ENCODE data around the gene OTUD6A. TPM values are rescaled to one million over a fixed set of nuclear protein-coding genes. Genes with fewer than 3 reads are reported as not detected.

Gene OTUD6A, protein sequence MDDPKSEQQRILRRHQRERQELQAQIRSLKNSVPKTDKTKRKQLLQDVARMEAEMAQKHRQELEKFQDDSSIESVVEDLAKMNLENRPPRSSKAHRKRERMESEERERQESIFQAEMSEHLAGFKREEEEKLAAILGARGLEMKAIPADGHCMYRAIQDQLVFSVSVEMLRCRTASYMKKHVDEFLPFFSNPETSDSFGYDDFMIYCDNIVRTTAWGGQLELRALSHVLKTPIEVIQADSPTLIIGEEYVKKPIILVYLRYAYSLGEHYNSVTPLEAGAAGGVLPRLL
- not detected in 2 replicates for total RNA-seq

DNA sequence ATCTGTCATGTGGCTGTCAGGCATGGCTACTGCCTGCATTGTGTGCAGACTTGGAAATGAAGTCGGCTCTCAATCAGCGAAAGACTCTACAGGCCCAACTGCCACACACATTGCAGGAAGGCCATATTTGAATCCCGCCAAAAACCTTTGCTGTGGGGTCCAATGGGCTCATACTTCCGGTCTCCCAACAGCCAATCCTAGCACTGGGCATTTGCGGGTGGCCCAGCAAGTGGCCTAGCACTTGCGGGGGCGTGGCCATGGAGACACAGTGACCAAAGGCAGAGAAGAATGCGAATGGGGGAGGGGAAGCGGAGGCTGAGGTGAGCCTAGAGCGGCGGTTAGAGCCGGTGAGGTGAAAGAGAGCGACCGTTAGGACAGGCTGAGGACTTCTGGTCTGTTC is at the start of gene OTUD6A:
Gene OTUD6A (plus strand): TSS at position 382 of the 400 bp plus-strand sequence. CDS start 68 bp downstream, outside the sequence.

DNA sequence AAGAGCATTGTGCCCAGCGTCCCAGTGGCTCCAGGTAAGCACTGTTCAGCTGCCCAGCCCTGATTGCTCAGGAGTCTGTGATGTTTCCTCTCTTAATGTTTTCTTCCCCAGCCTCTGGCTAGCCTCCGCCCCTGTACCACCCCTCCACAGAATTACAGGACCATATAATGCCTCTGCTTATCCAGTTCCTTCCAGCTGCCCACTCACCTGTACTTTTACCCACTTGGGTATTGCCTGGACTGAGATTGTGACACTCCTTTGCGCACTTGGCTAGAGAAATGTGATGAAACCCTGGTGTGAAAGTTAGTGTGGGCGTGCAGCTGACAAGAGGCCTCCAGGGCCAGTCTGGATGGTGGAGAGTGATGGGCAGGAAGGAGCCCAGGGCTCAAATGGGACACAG is 12.3 kb upstream of the OTUD6A start, which contains the start of gene AWAT2:
Gene AWAT2 (minus strand): TSS at position 14 of the 400 bp plus-strand sequence. CDS start 6 bp downstream, at position 8.

Other genes with a start within 250 kb of the OTUD6A start
- gene AWAT2, start 12.5 kb upstream of the OTUD6A start, total RNA-seq, result not detected in 2 replicates
- 44.5 and 56.5 TPM in 2 replicates for gene IGBP1, start 71.0 kb downstream of the OTUD6A start, total RNA-seq
- not detected in 2 replicates for gene DGAT2L6, start 115.0 kb downstream of the OTUD6A start, total RNA-seq
- gene AWAT1, start 172.2 kb downstream of the OTUD6A start, total RNA-seq, result not detected in 2 replicates
- gene P2RY4, start 197.7 kb downstream of the OTUD6A start, total RNA-seq, result not detected in 2 replicates
- gene ARR3, start 205.9 kb downstream of the OTUD6A start, total RNA-seq, result not detected in 2 replicates
- gene RAB41, start 219.7 kb downstream of the OTUD6A start, total RNA-seq, result not detected in 2 replicates
- gene PDZD11, start 227.5 kb downstream of the OTUD6A start, total RNA-seq, result 59.8 and 76.5 TPM in 2 replicates
- 5.2 and 12.3 TPM in 2 replicates for gene KIF4A, start 227.6 kb downstream of the OTUD6A start, total RNA-seq

Data from hair follicular keratinocyte (primary cell).